HEK293 (cell line): ENCODE data around the gene CDKN2D.
A peak's percentile ranks its signal among the peaks of the same experiment; 100 is the strongest.

Source experiments
- EGR2 ChIP-seq: fragments of 450-650 bp; formaldehyde crosslinking; IDR thresholded peaks from 2 replicates; pipeline ENCODE4 v1.5.1; 2016; ENCODE audit warnings: low read depth, missing biosample characterization, missing genetic modification characterization
- HOXA7 ChIP-seq: sonication (generic); formaldehyde crosslinking; IDR thresholded peaks from 2 replicates; pipeline ENCODE4 v1.8.1; 2022; ENCODE audit warnings: missing genetic modification reagents, borderline replicate concordance
- KLF1 ChIP-seq: fragments of 450-650 bp; formaldehyde crosslinking; IDR thresholded peaks from 2 replicates; pipeline ENCODE4 v1.5.1; 2016; ENCODE audit warnings: missing biosample characterization, missing genetic modification characterization
- SCRT2 ChIP-seq: fragments of 450-650 bp; formaldehyde crosslinking; IDR thresholded peaks from 2 replicates; pipeline ENCODE4 v1.5.1; 2016; ENCODE audit warnings: missing biosample characterization, missing genetic modification characterization
- ZIC2 ChIP-seq: fragments of 450-650 bp; formaldehyde crosslinking; IDR thresholded peaks from 2 replicates; pipeline ENCODE4 v1.5.1; 2016; ENCODE audit warnings: missing biosample characterization, missing genetic modification characterization
- ZNF133 ChIP-seq: fragments of 450-650 bp; formaldehyde crosslinking; IDR thresholded peaks from 2 replicates; pipeline ENCODE4 v1.5.1; 2016; ENCODE audit warnings: missing biosample characterization, missing genetic modification characterization
- ZNF175 ChIP-seq: fragments of 450-650 bp; formaldehyde crosslinking; IDR thresholded peaks from 2 replicates; pipeline ENCODE4 v1.5.1; 2016; ENCODE audit warnings: missing biosample characterization, missing genetic modification characterization
- ZNF394 ChIP-seq: fragments of 450-650 bp; formaldehyde crosslinking; IDR thresholded peaks from 2 replicates; pipeline ENCODE4 v1.5.1; 2016; ENCODE audit warnings: missing biosample characterization, missing genetic modification characterization, mild to moderate bottlenecking, moderate library complexity, borderline replicate concordance
- ZNF449 ChIP-seq: fragments of 450-650 bp; formaldehyde crosslinking; IDR thresholded peaks from 2 replicates; pipeline ENCODE4 v1.5.1; 2017; ENCODE audit warnings: missing biosample characterization, mild to moderate bottlenecking, missing genetic modification characterization, moderate library complexity
- ZNF488 ChIP-seq: fragments of 450-650 bp; formaldehyde crosslinking; IDR thresholded peaks from 2 replicates; pipeline ENCODE4 v1.5.1; 2016; ENCODE audit warnings: missing biosample characterization, missing genetic modification characterization
- ZNF518A ChIP-seq: fragments of 450-650 bp; formaldehyde crosslinking; conservative IDR thresholded peaks from 2 replicates; pipeline ENCODE4 v1.5.1; 2016; ENCODE audit warnings: low read depth, missing biosample characterization, missing genetic modification characterization
- ZNF521 ChIP-seq: fragments of 450-650 bp; formaldehyde crosslinking; IDR thresholded peaks from 2 replicates; pipeline ENCODE4 v1.5.1; 2017; ENCODE audit warnings: missing biosample characterization, mild to moderate bottlenecking, missing genetic modification characterization
- ZNF549 ChIP-seq: fragments of 450-650 bp; IDR thresholded peaks from 2 replicates; pipeline ENCODE4 v1.5.1; 2018; ENCODE audit warnings: missing biosample characterization, missing genetic modification characterization, mild to moderate bottlenecking, inconsistent platforms, moderate library complexity
- ZNF558 ChIP-seq: fragments of 450-650 bp; formaldehyde crosslinking; IDR thresholded peaks from 2 replicates; pipeline ENCODE4 v1.5.1; 2016; ENCODE audit warnings: missing biosample characterization, missing genetic modification characterization
- ZNF561 ChIP-seq: fragments of 450-650 bp; IDR thresholded peaks from 2 replicates; pipeline ENCODE4 v1.5.1; 2018; ENCODE audit warnings: missing biosample characterization, missing genetic modification characterization, borderline replicate concordance
- ZNF580 ChIP-seq: fragments of 450-650 bp; formaldehyde crosslinking; IDR thresholded peaks from 2 replicates; pipeline ENCODE4 v1.5.1; 2016; ENCODE audit warnings: missing biosample characterization, missing genetic modification characterization
- ZNF626 ChIP-seq: fragments of 450-650 bp; sonication (Bioruptor Pico); formaldehyde crosslinking; IDR thresholded peaks from 2 replicates; pipeline ENCODE4 v1.5.1; 2018; ENCODE audit warnings: missing biosample characterization, missing genetic modification characterization, inconsistent platforms
- ZNF692 ChIP-seq: fragments of 450-650 bp; formaldehyde crosslinking; IDR thresholded peaks from 2 replicates; pipeline ENCODE4 v1.5.1; 2016; ENCODE audit warnings: missing biosample characterization, missing genetic modification characterization
- ZXDB ChIP-seq: fragments of 450-650 bp; formaldehyde crosslinking; IDR thresholded peaks from 2 replicates; pipeline ENCODE4 v1.5.1; 2016; ENCODE audit warnings: missing biosample characterization, missing genetic modification characterization
- TF ChIP-seq, protein P1 (sequence below): fragments of 450-650 bp; formaldehyde crosslinking; IDR thresholded peaks from 2 replicates; pipeline ENCODE4 v1.5.1; 2016; ENCODE audit warnings: missing biosample characterization, missing genetic modification characterization
- TF ChIP-seq, protein P2 (sequence below): fragments of 450-650 bp; formaldehyde crosslinking; IDR thresholded peaks from 2 replicates; pipeline ENCODE4 v1.5.1; 2016; ENCODE audit warnings: missing biosample characterization, missing genetic modification characterization

Gene CDKN2D

GRCh38 chr19:10602330-10603083 lies 33.7 kb upstream of the CDKN2D start (continued):
- TF ChIP-seq ZNF394 (tag by site-specific recombination) (0 out of 2 replicates have a peak, but pooled peaks have one; percentile 11), ZNF549 (tag by site-specific recombination) (no peak), ZNF580 (tag by site-specific recombination) (no peak), ZNF175 (tag by site-specific recombination) (no peak), KLF1 (tag by site-specific recombination) (peak; percentile 34), ZNF521 (tag by site-specific recombination) (no peak), ZIC2 (peak; percentile 66), ZNF626 (tag by site-specific recombination) (no peak), ZNF133 (tag by site-specific recombination) (no peak), ZNF558 (tag by site-specific recombination) (no peak), SCRT2 (no peak), EGR2 (tag by site-specific recombination) (peak; percentile 54), HOXA7 (no peak), ZNF518A (tag by site-specific recombination) (no peak), ZNF561 (tag by site-specific recombination) (0 out of 2 replicates have a peak, but pooled peaks have one; percentile 13), ZNF488 (tag by site-specific recombination) (no peak), ZNF449 (tag by site-specific recombination) (no peak), ZXDB (tag by site-specific recombination) (peak; percentile 71), ZNF692 (tag by site-specific recombination) (peak; percentile 54)
- TF ChIP-seq, protein P1, sequence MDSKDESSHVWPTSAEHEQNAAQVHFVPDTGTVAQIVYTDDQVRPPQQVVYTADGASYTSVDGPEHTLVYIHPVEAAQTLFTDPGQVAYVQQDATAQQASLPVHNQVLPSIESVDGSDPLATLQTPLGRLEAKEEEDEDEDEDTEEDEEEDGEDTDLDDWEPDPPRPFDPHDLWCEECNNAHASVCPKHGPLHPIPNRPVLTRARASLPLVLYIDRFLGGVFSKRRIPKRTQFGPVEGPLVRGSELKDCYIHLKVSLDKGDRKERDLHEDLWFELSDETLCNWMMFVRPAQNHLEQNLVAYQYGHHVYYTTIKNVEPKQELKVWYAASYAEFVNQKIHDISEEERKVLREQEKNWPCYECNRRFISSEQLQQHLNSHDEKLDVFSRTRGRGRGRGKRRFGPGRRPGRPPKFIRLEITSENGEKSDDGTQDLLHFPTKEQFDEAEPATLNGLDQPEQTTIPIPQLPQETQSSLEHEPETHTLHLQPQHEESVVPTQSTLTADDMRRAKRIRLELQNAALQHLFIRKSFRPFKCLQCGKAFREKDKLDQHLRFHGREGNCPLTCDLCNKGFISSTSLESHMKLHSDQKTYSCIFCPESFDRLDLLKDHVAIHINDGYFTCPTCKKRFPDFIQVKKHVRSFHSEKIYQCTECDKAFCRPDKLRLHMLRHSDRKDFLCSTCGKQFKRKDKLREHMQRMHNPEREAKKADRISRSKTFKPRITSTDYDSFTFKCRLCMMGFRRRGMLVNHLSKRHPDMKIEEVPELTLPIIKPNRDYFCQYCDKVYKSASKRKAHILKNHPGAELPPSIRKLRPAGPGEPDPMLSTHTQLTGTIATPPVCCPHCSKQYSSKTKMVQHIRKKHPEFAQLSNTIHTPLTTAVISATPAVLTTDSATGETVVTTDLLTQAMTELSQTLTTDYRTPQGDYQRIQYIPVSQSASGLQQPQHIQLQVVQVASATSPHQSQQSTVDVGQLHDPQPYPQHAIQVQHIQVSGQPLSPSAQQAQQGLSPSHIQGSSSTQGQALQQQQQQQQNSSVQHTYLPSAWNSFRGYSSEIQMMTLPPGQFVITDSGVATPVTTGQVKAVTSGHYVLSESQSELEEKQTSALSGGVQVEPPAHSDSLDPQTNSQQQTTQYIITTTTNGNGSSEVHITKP (tag by site-specific recombination): 0 out of 2 replicates have a peak, but pooled peaks have one; percentile 23
- TF ChIP-seq, protein P2, sequence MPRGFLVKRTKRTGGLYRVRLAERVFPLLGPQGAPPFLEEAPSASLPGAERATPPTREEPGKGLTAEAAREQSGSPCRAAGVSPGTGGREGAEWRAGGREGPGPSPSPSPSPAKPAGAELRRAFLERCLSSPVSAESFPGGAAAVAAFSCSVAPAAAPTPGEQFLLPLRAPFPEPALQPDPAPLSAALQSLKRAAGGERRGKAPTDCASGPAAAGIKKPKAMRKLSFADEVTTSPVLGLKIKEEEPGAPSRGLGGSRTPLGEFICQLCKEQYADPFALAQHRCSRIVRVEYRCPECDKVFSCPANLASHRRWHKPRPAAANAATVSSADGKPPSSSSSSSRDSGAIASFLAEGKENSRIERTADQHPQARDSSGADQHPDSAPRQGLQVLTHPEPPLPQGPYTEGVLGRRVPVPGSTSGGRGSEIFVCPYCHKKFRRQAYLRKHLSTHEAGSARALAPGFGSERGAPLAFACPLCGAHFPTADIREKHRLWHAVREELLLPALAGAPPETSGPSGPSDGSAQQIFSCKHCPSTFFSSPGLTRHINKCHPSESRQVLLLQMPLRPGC (tag by site-specific recombination): peak; percentile 22; the same call in 1 of the 2 replicates
